ENCODE results near the gene LOXL1.

The LOXL1 gene

DNA sequence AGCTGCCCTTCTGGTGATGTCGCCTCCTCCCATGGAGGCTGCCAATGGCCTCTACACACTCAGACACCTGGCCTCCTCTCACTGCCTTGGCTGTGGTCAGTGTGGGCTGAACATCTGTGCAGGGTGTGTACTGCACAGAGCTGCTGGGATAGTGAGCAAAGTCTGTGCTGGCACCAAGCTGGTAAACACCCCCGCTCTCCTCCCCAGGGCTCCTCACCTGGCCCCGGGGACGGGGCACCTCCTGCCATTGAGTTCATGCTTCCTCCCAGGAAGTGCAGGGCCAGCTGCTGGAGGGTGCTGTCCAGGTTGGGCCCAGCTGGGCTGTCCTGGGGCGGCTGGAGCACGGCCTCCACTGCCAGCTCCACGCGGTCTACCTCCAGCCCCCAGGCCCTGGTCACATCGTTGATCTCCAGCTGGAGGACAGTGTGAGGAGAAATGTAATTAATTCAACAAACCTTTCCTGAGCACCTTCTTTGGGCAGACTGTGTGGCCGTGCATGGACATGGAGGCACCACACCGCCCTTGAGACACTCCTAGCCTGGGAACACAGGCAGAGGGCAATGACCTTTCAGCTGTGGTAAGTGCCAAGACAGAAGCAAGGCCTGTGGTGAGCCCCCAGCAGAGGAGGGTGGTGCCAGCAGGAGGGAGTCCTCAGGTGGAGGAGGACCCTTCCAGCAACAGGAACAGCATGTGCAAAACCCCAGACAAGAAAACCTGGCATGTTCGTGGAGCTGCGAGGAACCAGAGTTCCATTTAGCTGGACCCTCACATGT is 59.0 kb downstream of the LOXL1 start:
- TF ChIP-seq CTCF (conservative IDR thresholded peaks at IDR 0.05; ENCODE audit: control insufficient read depth, insufficient read depth, low read depth, low read length) = no peak
- peak; percentile 77 for DNase-seq (ENCODE audit: low read depth)
- no peak overlapping the region for H3K4me3 ChIP-seq (ENCODE audit: control insufficient read depth, low read depth, low read length)

- TF ChIP-seq CTCF (conservative IDR thresholded peaks at IDR 0.05; ENCODE audit: control insufficient read depth, insufficient read depth, low read depth, low read length) = no peak
- DNase-seq (ENCODE audit: low read depth) = peak; percentile 42
- no peak overlapping the region for H3K4me3 ChIP-seq (ENCODE audit: control insufficient read depth, low read depth, low read length)
Observed at GRCh38 chr15:73986055-73986775, 60.0 kb downstream of the LOXL1 start.

DNA sequence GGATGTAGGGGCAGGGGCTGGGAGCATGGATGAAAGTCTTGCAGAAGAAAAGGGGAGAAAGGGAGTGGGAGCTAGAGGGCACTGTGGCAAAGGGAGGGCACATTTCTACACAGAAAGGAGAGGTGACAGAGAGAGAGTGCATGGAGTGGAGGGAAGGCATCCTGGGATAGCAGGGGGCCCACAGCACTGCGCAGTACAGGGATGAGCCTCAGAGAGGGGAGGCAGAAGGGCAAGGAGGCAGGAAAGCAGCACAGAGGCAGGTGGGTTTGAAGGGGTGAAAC is 60.5 kb downstream of the LOXL1 start:
- no peak for DNase-seq (ENCODE audit: low read depth)
- H3K4me3 ChIP-seq (ENCODE audit: control insufficient read depth, low read depth, low read length) = no peak overlapping the region
- TF ChIP-seq CTCF (conservative IDR thresholded peaks at IDR 0.05; ENCODE audit: control insufficient read depth, insufficient read depth, low read depth, low read length) = no peak

DNA sequence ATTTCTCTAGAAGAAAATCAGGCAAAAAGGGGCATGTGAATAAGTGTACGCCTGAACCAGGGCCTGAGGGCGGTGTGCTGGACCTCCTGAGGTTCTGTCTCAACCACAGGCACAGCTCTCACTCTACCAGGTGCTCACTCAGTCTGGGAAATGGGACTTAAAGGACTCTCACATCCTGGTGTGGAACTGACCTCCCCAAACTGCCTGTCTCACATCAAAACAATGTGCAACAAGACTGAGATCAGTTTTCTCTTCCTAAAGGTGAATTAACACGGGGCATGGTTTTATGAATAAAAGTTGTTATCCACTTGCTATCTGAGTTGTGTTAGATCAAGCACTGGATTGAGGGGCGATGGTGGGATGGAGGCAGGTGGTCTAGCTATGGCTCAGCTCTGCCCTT is 61.0 kb downstream of the LOXL1 start:
- no peak for TF ChIP-seq CTCF (conservative IDR thresholded peaks at IDR 0.05; ENCODE audit: control insufficient read depth, insufficient read depth, low read depth, low read length)
- no peak for DNase-seq (ENCODE audit: low read depth)
- no peak overlapping the region for H3K4me3 ChIP-seq (ENCODE audit: control insufficient read depth, low read depth, low read length)

DNA sequence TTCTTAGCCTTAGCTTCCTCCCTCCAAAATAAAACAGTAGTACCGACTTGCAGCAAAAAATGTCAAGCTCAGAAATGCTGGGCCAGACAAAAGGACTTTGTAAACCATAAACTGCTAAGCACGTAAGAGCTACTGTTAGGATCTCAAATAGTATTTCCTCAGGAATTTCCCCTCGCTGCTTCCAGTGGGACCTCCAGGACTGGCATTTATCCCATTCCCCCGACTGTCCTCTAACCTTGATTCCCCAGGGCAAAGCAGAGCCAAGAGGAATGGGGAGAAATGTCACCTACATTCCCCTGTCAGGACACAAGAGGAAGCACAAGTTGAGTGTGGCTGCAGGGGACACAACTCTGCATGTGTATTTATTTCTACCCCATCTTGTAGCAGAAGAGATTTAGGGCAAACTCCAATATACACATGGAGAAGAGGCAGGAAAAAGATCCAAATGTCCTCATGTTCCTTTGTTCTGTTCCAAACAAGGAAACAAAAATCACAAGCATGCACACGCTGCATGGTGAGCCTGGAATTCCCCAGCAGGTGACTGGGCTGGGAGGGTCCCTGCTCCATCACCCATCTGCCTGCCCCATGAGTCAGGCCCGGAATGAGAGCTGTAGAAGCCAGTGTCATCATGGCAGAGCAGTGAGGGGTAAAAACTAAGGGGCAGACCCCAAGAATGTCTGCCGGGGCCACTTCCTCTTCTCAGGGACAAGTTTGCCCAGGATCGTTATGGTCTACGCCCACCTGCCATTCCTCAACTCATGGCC is 61.6 kb downstream of the LOXL1 start:
- H3K4me3 ChIP-seq (ENCODE audit: control insufficient read depth, low read depth, low read length) = no peak overlapping the region
- TF ChIP-seq CTCF (conservative IDR thresholded peaks at IDR 0.05; ENCODE audit: control insufficient read depth, insufficient read depth, low read depth, low read length) = no peak
- peak; percentile 31 for DNase-seq (ENCODE audit: low read depth)

DNA sequence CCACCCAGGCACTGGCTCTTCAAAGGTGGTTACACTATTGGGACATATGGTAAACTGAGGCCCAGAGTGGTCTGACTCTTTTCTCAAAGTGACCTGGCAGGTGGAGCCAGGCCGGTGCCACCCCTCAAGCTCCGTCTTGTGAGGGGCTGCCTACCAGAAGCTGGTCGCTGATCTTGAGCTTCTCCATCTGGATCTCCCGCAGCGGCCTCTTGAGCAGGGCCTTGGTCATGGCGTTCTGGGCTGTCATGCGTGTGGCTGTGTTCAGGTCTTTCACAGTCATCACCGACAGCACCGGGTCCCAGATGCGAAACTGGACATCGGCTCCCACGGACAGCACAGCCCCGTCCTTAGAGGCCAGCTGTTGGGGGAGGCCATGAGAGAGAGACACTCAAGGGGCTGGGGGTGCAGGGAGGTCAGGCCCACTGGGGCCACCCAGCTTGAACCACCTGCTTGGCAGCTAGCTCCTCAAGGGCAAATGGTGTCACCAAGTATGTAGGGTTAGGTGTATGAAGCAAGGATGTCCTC is 62.2 kb downstream of the LOXL1 start:
- TF ChIP-seq CTCF (conservative IDR thresholded peaks at IDR 0.05; ENCODE audit: control insufficient read depth, insufficient read depth, low read depth, low read length) = no peak
- no peak overlapping the region for H3K4me3 ChIP-seq (ENCODE audit: control insufficient read depth, low read depth, low read length)
- DNase-seq (ENCODE audit: low read depth) = no peak

Data from fibroblast of mammary gland (primary cell).